ENCODE data around the gene CREG2.
"Not testable (repeated sequence)": the region's sequence is repeated elsewhere in the genome, so short reads cannot be mapped to it uniquely, and the experiment has no call there.

GRCh38 chr2:101316568-101316967 is 70.7 kb downstream of the CREG2 start:
- not testable (repeated sequence) for TF ChIP-seq POLR2A, POLR2AphosphoS5, CTCF, EP300 (IDR thresholded peaks at IDR 0.05)
